Myometrial cell (primary cell): Measurements from ENCODE around the gene LINGO1. TPM values are rescaled to one million over a fixed set of nuclear protein-coding genes. Genes with fewer than 3 reads are reported as not detected.

Experiments
- total RNA-seq: library from RNA; depleted of rRNA; stranded (reverse); fragments of >200 nt; gene quantifications from 2 replicates; pipeline ENCODE4 v1.2.3, GENCODE V29; 2015

LINGO1 gene
- total RNA-seq, result 0.35 TPM in 1 of 2 replicates, not detected in the other

GRCh38 chr15:77632534-77633133 is at the start of gene LINGO1:
Gene LINGO1, minus strand, starts transcription at chr15:77632912. Its CDS starts 597 bp downstream, at chr15:77632315.

Other genes with a start within 250 kb of the LINGO1 start
- 17.0 and 19.0 TPM in 2 replicates for gene PEAK1, start 212.8 kb downstream of the LINGO1 start, total RNA-seq
- gene HMG20A, start 212.0 kb downstream of the LINGO1 start, total RNA-seq, result 20.5 and 30.5 TPM in 2 replicates